ENCODE results near the gene DRAM1. TPM values are rescaled to one million over a fixed set of nuclear protein-coding genes. Genes with fewer than 3 reads are reported as not detected.
A peak's percentile ranks its signal among the peaks of the same experiment; 100 is the strongest.

DRAM1 gene
- total and polyA plus RNA-seq, 2 donors (not counting 1 experiment from before 2014, with no cell fraction given): 155 to 184 TPM

DNA sequence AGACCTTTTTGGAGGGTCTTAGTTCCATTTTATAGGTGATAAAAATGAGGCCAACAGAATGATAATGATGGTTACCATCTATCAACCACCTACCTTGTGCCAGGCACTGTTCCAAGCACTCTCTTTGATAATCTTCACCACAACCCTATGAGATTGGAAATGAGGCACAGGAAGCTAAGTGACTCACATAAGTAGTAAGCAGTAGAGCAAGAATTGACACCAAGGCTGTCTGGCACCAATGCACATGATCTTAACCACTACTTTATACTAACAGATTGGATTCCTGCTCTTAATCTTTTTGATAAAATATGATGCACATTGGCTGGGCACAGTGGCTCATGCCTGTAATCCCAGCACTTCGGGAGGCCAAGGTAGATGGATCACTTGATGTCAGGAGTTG, 91.4 kb downstream of the DRAM1 start:
- H3K27me3 ChIP-seq (ENCODE audit: control insufficient read depth, insufficient read depth, low read length): no peaks in the 10 kb centered on the region

More for the DNA sequence above, 91.4 kb downstream of the DRAM1 start:
- Histone ChIP-seq H3K9me3 (ENCODE audit: control insufficient read depth, insufficient read depth, low read depth, low read length) (no peaks in the 10 kb centered on the region), H3K4me1 (ENCODE audit: control insufficient read depth, extremely low read depth, insufficient read depth, low read length) (no peaks in the 10 kb centered on the region), H3K9ac (ENCODE audit: insufficient read depth, low read length) (no peak overlapping the region), H2AFZ (ENCODE audit: low read length) (no peak overlapping the region), H3K79me2 (ENCODE audit: control insufficient read depth, insufficient read depth, low read length) (no peaks in the 10 kb centered on the region), H3K4me3 (replicated peaks in 1 of 4; ENCODE audit: control extremely low read depth in 1 of 4, insufficient read depth in 1 of 4, low read depth in 3 of 4, low read length in 4 of 4) (no peak overlapping the region), H3K27ac (ENCODE audit: insufficient read depth, low read length) (no peak overlapping the region), H3K4me2 (ENCODE audit: extremely low read depth, insufficient read depth, low read length) (no peak overlapping the region), H4K20me1 (ENCODE audit: control insufficient read depth, extremely low read depth, insufficient read depth, low read length) (no peaks in the 10 kb centered on the region), H3K36me3 (ENCODE audit: control insufficient read depth, insufficient read depth, low read length) (no peaks in the 10 kb centered on the region)
- DNase-seq (ENCODE audit: low read depth in 2 of 2): peak in 1 of 2 donors; percentile 35
- TF ChIP-seq, protein P1, sequence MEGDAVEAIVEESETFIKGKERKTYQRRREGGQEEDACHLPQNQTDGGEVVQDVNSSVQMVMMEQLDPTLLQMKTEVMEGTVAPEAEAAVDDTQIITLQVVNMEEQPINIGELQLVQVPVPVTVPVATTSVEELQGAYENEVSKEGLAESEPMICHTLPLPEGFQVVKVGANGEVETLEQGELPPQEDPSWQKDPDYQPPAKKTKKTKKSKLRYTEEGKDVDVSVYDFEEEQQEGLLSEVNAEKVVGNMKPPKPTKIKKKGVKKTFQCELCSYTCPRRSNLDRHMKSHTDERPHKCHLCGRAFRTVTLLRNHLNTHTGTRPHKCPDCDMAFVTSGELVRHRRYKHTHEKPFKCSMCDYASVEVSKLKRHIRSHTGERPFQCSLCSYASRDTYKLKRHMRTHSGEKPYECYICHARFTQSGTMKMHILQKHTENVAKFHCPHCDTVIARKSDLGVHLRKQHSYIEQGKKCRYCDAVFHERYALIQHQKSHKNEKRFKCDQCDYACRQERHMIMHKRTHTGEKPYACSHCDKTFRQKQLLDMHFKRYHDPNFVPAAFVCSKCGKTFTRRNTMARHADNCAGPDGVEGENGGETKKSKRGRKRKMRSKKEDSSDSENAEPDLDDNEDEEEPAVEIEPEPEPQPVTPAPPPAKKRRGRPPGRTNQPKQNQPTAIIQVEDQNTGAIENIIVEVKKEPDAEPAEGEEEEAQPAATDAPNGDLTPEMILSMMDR (conservative IDR thresholded peaks at IDR 0.05 in 1 of 2, IDR thresholded peaks at IDR 0.05 in 1 of 2; ENCODE audit: low read depth in 1 of 2, low read length in 2 of 2): no peak
- no peak for TF ChIP-seq EZH2 (IDR thresholded peaks at IDR 0.05; ENCODE audit: low read length, missing control alignments)

Other genes with a start within 250 kb of the DRAM1 start
- gene CHPT1, start 179.9 kb upstream of the DRAM1 start, total RNA-seq: 62.9 and 65.2 TPM in 2 replicates
- gene CHPT1, start 179.9 kb upstream of the DRAM1 start, polyA plus RNA-seq: 31.9 and 34.8 TPM in 2 replicates
- gene SYCP3, start 138.1 kb upstream of the DRAM1 start, total RNA-seq: 0.17 and 0.26 TPM in 2 replicates
- 0.02 TPM in 1 of 2 replicates, not detected in the other for gene SYCP3, start 138.1 kb upstream of the DRAM1 start, polyA plus RNA-seq
- 44.4 and 49.7 TPM in 2 replicates for gene GNPTAB, start 46.6 kb upstream of the DRAM1 start, total RNA-seq
- 34.6 and 58.4 TPM in 2 replicates for gene GNPTAB, start 46.6 kb upstream of the DRAM1 start, polyA plus RNA-seq
- gene WASHC3, start 184.4 kb downstream of the DRAM1 start, total RNA-seq: 108 and 149 TPM in 2 replicates
- 85.3 and 97.5 TPM in 2 replicates for gene WASHC3, start 184.4 kb downstream of the DRAM1 start, polyA plus RNA-seq
- 30.3 and 38.3 TPM in 2 replicates for gene NUP37, start 242.5 kb downstream of the DRAM1 start, total RNA-seq
- gene NUP37, start 242.5 kb downstream of the DRAM1 start, polyA plus RNA-seq: 61.9 and 81.0 TPM in 2 replicates
- gene PARPBP, start 242.6 kb downstream of the DRAM1 start, total RNA-seq: 3.6 and 9.4 TPM in 2 replicates
- gene PARPBP, start 242.6 kb downstream of the DRAM1 start, polyA plus RNA-seq: 5.7 and 11.7 TPM in 2 replicates

All from fibroblast of lung (primary cell).